GM10248 (cell line): Measurements from ENCODE around the gene DENND1B.

Experiments
- CTCF ChIA-PET: fragments of 300-600 bp; sonication (Branson Sonifier 250); formaldehyde crosslinking; extraction: SDS; loops from one replicate; lab custom pipeline; 2021; ENCODE audit warnings: antibody characterized with exemption; lab: Yijun Ruan, JAX
- POLR2A ChIA-PET: fragments of 350-650 bp; sonication (Branson Sonifier 250); formaldehyde crosslinking; extraction: SDS; loops from one replicate; lab custom pipeline; 2020; ENCODE audit warnings: antibody characterized with exemption; lab: Yijun Ruan, JAX
- DNase-seq: peaks from one replicate; pipeline ENCODE4 v3.0.0; 2012; ENCODE audit errors: extremely low spot score
- TF ChIP-seq, protein P1 (sequence below): IDR thresholded peaks from 2 replicates; pipeline ENCODE4 v1.5.1; 2012; ENCODE audit warnings: mild to moderate bottlenecking, low read depth; ENCODE audit errors: extremely low read depth, missing control alignments, control extremely low read depth

The DENND1B gene

DNA sequence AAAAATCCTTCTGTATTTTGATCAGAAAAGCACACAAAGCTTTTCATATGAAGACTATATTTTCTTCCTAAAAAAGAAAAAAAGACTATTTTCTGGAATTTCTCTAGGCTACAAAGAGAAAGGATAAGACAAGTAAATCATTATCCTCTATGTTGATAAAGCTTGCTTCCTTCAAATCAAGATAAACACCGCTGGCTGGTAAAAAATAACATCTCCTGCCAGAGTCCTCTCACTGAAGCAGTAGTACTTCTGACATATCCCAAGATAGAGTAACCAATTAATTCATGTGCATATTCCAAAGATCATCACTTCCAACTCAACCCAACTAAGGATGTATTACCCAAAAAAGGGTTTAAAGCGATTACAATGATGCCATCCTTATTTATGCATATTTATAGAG, 34.3 kb downstream of the DENND1B start:
- CTCF ChIA-PET: no interaction called here
- no peak for DNase-seq
- POLR2A ChIA-PET: no interaction called here
- TF ChIP-seq, protein P1, sequence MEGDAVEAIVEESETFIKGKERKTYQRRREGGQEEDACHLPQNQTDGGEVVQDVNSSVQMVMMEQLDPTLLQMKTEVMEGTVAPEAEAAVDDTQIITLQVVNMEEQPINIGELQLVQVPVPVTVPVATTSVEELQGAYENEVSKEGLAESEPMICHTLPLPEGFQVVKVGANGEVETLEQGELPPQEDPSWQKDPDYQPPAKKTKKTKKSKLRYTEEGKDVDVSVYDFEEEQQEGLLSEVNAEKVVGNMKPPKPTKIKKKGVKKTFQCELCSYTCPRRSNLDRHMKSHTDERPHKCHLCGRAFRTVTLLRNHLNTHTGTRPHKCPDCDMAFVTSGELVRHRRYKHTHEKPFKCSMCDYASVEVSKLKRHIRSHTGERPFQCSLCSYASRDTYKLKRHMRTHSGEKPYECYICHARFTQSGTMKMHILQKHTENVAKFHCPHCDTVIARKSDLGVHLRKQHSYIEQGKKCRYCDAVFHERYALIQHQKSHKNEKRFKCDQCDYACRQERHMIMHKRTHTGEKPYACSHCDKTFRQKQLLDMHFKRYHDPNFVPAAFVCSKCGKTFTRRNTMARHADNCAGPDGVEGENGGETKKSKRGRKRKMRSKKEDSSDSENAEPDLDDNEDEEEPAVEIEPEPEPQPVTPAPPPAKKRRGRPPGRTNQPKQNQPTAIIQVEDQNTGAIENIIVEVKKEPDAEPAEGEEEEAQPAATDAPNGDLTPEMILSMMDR: no peak

- no peak for DNase-seq
- POLR2A ChIA-PET: no interaction called here
- CTCF ChIA-PET: interaction anchor here (1.8 kb wide), 1 partner anchor 11 kb away, joined by 4 read pairs; no protein-coding TSS in a partner anchor
- TF ChIP-seq, protein P1: no peak
Measured at GRCh38 chr1:197738927-197739326, 36.4 kb downstream of the DENND1B start.

GRCh38 chr1:197737916-197738315, 37.4 kb downstream of the DENND1B start:
- CTCF ChIA-PET: no interaction called here
- POLR2A ChIA-PET: no interaction called here
- no peak for DNase-seq
- TF ChIP-seq, protein P1: no peak

GRCh38 chr1:197736685-197737084, 38.6 kb downstream of the DENND1B start:
- CTCF ChIA-PET: interaction anchor here (2.0 kb wide), 1 partner anchor 10 kb away, joined by 6 read pairs; no protein-coding TSS in a partner anchor
- POLR2A ChIA-PET: no interaction called here
- TF ChIP-seq, protein P1: no peak
- no peak for DNase-seq

GRCh38 chr1:197735461-197735860, 39.8 kb downstream of the DENND1B start:
- POLR2A ChIA-PET: no interaction called here
- DNase-seq: no peak
- CTCF ChIA-PET: interaction anchor here (2.0 kb wide), 1 partner anchor 11 kb away, joined by 6 read pairs; no protein-coding TSS in a partner anchor
- TF ChIP-seq, protein P1: no peak

GRCh38 chr1:197733324-197733723, 42.0 kb downstream of the DENND1B start:
- ChIA-PET POLR2A (no interaction called here), CTCF (interaction anchor here (2.4 kb wide), 1 partner anchor 13 kb away, joined by 7 read pairs; no protein-coding TSS in a partner anchor)
- no peak for DNase-seq
- TF ChIP-seq, protein P1: no peak

DNA sequence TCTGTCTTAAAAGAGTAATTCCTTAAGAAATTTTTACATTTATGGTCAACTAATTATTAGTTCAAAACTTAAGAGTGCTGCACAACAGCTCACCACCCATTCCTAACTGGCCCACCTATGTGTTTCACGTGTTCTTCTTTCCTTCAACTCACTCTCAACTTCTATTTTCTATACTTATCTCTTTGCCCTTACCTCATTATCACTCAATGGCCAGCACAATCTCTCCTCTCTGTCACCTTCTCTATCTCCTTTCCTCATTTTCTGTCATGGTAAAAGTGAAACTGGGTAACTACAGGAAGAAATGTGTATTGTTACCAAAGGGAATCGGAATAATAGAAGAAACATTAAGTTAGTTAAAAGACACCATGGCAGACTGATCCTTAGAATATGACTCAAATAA, 43.1 kb downstream of the DENND1B start:
- POLR2A ChIA-PET: no interaction called here
- no peak for DNase-seq
- TF ChIP-seq, protein P1: no peak
- CTCF ChIA-PET: interaction anchor here (1.4 to 2.4 kb wide), 3 partner anchors 8 to 16 kb away, joined by 3 to 7 read pairs (median 3); no protein-coding TSS in a partner anchor
